ENCODE measurements around the gene CCZ1.
"Not testable (repeated sequence)": the region's sequence is repeated elsewhere in the genome, so short reads cannot be mapped to it uniquely, and the experiment has no call there.

Gene CCZ1

DNA sequence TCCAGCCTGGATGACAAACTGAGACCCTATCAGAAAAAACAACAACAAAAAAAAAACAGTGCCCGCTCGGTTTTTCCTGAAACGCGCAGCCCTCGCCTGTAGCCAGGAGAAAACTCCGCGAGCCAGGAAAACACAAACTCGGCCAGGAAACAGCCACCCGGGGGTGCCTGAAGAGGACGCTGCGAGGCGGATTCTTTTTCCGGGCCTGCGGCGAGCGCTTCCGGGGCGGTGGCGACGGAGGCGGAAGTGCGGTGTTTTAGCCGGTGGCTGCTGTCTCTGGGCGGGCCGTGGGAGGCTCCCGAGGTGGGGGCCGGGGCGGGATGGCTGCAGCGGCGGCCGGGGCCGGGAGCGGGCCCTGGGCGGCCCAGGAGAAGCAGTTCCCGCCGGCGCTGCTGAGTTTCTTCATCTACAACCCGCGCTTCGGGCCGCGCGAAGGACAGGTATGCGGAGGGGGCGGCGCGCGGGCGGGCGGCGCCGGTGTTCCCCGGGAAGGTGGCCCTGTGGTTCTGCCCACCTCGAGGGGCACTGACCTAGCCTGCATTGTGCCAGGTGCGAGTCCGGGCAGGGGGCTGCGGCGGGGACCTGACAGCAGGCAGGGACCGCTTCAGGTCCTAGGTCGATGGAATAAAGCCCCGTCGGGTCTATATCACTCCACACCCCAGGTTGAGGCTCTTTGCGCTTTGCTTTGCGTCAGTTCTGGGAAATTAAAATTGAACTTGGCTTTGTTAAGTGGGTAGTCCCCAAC lies at the start of gene CCZ1:
CCZ1 (plus strand) TSS at position 254 of the 745 bp plus-strand sequence; CDS start at position 321, 67 bp downstream.
- not testable (repeated sequence) for DNase-seq

DNA sequence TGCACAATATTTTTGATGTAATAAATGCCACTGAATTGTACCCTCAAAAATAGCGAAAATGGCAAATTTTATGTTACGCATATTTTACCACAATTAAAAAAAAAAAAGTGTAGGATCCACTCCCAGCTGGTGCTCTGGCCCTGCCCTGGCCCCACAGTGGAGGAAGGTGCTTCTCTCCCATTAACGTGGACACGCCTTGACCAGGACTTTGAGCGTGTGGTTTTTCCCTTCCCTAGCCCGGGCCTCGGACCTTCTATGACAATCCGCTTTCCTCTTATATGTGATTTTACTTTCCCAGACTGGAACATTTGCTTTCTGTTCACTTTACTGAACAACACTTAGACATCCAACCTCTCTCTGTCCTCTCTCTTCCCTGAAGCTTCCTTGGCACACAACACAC lies 47.6 kb upstream of the CCZ1 start:
- DNase-seq = no peak

DNA sequence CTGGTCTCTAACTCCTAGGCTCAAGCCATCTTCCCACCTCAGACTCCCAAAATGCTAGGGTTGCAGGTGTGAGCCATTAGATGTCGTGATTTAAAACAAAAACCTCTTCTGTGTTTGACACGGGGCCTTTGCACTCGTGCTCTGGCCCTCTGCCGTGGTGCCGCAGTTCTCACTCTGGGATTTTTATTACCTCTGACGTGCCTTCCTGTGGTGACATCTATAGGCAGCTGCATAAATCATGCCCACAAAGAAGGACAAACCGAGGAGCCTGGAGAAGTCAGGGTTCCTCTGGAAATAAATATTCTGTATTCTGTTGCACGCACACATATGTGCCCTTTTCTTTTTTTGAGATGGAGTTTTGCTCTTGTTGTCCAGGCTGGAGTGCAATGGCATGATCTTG lies 43.8 kb upstream of the CCZ1 start:
- no peak for DNase-seq

DNA sequence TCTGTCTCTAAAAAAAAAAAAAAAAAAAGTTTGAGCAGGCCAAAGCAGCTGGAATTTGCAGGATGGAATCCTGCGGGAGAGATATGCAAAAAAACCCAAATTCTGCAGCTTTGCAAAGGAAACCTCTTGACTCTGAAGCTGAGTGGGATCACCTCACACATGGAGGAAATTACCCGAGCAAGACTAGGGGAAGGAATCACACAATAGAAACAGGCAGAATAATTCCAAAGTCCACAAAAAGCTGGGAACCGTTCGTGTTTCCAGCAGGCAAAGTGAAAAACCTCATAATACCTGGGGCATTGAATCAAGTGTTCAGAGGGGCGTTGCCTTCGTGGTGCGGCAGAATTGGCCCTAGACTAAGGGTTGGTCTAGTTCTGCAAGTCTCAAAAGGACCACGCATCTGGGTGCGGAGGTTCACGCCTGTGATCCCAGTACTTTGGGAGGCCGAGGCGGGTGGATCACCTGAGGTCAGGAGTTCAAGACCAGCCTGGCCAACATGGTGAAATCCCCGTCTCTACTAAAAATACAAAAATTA lies 41.4 kb upstream of the CCZ1 start:
- DNase-seq = not testable (repeated sequence)

DNA sequence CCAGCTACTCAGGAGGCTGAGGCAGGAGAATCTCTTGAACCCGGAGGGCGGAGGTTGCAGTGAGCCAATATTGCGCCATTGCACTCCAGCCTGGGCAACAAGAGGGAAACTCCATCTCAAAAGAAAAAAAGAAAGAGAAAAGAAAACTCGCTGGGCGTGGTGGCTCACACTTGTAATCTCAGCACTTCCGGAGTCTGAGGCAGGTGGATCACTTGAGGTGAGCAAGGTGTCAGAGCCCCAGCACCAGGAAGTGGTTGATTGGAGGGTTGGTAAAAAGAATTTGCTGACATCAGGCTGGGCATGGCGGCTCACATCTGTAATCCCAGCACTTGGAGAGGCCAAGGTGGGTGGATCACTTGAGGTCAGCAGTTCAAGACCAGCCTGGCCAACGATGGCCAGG lies 40.0 kb upstream of the CCZ1 start:
- not testable (repeated sequence) for DNase-seq

DNA sequence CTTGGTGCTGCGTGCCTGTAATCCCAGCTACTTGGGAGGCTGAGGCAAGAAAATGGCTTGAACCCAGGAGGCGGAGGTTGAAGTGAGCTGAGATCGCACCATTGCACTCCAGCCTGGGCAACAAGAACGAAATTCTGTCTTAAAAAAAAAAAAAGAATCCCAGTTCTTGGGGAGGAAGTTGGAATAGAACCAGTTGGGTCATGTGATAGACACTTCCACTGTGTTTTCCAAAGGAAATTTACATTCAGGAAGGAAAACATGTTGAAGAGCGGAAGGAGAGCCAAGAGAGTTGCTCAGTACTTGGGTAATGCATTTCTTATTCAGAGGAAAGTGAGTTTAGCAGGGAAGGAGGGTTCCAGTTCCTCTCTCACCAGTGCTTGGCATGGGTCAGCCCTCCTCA lies 37.3 kb upstream of the CCZ1 start:
- not testable (repeated sequence) for DNase-seq

DNA sequence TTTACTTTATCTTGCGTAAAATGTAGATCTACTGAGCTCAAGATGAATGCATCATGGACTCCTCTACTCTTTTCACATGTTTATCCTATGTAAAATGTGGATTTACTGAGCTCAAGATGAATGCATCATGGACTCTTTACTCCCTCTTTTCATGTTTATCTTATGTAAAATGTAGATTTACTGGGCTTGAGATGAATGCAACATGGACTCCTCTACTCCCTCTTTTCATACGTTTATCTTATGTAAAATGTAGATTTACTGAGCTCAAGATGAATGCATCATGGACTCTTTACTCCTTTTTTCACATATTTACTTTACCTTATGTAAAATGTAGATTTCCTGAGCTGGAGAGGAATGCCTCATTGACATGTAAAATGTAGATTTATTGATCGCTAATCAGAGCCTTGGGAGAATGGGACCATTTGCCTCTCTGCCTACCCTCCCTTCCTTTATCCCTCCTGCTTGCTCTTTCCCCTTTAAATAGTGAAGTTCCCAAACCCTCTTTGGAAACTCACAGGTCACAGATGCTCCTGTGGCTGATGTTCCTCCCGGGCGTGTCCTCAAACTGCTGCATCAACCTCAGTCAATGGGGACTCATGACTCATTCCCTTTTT lies 35.7 kb upstream of the CCZ1 start:
- not testable (repeated sequence) for DNase-seq

DNA sequence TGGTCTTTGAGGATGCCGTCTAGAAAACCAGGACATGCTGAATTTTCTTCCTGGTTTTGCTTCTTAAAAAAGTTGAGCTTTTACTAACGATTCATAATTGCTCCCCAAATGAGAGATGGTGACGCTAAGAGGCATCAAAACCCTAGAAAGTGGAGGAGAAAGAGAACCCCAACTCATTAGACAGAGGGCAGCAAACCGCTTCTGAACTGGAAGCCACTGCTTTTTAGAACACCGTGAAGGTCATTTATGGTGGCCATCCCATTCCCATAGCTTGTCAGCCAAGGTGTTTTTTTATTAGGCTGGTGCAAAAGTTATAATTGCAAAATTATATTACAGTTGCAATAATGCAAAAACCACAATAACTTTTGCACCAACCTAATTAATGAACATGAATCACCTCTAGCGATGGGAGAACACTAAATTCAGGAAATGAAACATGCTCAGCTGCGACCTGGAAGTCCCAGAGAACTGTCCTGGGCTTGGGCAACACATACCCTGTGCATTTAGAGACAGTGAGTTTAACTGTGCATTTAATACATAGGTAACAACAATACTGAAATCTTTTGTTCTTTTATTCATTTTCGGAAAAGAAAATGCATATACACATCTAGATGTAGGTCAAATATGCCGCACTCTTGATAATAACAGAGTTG lies 33.1 kb upstream of the CCZ1 start:
- not testable (repeated sequence) for DNase-seq

DNA sequence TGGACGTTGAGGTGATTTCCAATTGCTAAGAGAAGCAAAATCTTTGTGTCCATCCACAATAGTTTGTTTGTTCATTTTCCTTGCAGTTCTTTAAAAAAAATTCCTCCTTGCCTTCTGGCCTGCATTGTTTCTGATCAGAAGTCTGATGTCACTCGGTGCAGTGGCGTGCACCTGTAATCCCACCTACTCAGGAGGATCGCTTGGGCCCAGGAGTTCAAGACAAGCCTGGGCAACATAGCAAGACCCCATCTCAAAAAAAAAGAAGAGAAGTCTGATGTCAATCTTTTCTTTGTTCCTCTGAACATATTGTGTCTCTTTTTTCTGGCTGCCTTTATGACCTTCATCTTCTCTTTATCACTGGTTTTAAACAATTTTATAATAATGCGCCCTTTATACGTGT lies 31.5 kb upstream of the CCZ1 start:
- DNase-seq = no peak

DNA sequence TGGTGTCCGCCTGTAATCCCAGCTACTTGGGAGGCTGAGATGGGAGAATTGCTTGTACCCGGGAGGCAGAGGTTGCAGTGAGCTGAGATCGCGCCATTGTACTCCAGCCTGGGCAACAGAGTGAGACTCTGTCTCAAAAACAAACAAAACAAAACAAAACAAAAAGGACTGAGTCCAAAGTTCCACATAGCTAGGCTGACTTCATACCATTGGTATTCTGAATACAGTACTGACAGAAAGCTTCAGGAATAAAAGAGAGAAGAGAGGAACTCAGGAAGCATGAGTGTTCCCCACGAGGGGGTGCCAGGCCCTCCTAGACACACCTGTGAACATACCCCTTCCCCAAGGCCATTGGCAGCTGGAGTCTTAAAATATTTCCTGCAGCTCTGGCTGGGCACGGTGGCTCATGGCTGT lies 29.6 kb upstream of the CCZ1 start:
- DNase-seq = not testable (repeated sequence)

DNA sequence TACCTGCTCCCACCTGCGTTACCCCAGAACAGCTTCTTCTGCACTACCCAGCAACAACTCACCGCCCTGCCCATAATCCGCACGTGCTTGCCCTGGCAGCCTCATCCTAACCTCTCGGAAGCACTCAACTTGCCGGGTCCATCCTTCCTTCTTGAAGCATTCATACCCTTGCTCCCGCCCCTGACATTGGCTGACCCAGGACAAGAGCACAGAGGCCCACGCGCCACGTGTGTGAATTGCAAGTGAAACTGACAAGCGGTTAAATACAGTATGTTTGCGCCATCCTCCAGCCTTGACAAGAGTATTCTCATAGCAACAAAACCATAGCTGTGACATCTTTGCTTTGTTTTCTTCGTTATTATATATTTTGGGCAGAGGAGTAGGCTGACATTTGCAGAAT lies 28.8 kb upstream of the CCZ1 start:
- DNase-seq = no peak

DNA sequence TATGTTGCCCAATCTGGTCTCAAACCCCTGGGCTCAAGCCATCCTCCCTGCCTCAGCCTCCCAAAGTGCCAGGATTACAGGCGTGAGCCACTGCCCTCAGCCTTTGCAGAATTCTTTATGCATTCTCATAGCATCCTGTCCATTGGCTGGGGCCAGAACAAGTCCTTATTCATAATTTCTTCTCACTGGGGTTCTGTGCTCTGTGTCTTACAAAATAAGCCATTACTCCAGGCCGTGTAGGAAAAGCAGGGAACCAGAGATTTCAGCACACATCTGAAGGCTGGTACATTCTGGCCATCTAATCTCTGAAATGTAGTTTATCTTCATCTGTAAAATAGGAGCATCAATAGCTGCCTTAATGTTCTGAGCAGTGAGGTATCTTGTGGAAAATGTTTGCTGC lies 28.2 kb upstream of the CCZ1 start:
- DNase-seq = no peak

DNA sequence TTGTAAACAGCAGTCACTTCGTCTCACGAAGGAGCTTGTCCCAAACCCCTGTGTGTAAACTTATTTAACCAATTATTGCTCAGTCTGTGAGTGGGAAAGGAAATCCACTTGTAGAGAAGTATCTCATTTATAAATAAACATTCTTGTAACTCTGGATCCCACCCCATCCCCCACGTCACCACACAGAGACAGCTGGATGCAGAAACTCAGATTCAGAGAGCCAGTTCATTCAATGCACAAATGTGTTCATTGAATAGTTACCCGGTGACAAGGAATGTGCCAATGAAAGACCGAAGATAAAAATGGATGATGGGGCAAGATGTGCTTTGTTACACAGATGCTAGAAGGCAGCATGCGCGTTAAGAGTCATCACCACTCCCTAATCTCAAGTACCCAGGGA lies 26.2 kb upstream of the CCZ1 start:
- DNase-seq = no peak

DNA sequence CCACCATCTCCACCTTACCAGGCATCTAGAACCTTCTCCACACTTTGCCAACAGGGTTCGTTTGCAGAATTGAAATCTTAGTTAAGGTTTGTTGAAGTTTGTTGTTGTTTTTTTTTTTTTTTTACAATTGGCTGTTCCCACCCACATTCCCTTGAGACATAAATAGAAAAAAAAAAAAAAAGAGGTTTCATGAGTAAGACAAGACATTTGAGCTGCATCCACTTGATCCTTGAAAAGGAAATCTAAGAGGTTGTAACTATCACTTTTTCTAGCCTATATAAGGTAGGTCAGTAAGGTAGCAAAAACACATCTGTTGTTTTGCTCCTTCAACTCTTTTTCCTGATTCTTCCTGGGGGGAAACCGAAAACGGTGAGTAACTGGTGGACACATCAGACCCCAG lies 18.9 kb upstream of the CCZ1 start:
- DNase-seq = not testable (repeated sequence)

DNA sequence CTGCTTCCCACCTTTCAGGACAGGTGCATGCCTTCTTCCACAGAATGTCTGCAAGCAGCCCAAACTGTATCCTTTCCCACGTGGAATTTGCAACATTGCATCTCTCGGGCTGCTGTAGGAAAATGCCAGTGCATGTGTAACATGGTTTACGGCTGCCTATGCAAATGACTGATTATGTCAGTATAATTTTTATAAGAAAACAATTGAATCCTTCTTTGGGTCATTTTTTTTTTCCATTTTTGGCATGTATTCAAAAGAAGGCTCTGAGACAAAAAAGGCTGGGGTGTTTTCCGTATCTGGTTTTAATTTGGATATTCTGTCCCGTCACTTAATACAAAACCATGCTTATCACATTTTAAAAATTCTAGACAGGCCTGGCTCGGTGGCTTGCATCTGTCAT lies 18.4 kb upstream of the CCZ1 start:
- DNase-seq = not testable (repeated sequence)

DNA sequence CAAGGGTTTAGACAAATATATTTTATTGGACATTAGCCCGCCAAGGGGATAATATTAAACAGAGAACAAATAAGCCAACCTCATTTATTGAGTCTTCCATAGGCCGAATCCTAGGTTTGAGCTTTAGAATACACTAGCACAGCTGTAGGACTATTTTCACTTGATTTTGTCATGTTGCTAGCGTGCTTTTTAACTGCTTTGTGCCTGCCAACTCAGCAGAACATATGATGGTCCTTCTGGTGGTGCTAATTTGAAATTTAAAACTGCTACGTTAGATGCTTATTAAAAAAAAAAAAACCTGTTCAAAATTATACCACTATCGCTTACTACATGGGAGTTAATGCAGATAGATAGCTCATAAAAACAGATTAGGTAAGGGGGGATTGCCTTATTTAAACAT lies 14.1 kb upstream of the CCZ1 start:
- DNase-seq = not testable (repeated sequence)

DNA sequence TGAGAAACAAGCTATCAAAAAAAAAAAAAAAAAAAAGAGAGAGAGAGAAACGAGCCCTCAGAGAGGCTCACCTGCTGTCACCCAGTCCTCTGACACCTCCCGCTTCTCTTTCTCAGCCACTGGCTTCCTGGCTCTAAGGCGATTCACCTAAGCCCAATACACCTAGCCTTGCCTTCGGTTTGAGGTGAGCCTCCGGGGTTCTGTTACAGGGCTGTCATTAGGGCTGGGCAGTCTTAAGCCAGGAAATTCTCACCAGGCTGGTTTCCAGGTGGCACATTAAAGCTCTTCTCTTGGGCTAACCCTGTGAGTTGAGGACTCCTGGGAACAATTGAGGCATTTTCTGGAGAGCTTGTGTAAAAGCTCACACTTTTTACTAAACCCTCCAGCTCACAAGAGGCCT lies 10.5 kb upstream of the CCZ1 start:
- not testable (repeated sequence) for DNase-seq

DNA sequence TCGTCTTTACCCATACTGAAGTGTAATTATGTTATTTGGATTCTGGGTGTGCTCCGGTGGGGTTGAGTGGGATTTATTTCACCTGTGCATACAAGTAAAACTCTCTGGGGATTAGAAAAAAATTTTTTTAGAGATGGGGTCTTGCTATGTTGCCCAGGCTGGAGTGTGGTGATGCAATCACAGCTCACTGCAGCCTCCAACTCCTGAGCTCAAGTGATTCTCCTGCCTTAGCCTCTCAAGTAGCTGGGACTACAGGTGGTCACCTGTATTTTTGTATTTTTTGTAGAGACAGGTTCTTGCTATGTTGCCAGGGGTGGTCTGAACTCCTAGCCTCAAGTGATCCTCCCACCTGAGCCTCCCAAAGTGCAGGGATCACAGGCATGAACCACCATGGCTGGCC lies 8.3 kb upstream of the CCZ1 start:
- DNase-seq = not testable (repeated sequence)

DNA sequence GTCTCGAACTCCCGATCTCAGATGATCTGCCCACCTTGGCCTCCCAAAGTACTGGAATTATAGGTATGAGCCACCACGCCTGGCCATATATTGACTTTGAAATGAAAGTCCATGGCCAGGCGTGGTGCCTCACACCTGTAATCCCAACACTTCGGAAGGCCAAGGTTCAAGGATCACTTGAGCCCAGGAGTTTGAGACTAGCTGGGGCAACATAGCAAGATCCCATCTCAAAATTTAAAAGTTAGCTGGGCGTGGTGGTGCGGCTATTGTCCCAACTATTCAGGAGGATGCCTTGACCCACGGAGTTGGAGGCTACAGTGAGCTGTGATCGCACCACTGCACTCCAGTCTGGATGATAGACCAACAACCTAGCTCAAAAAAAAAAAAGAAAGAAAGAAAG lies 6.0 kb upstream of the CCZ1 start:
- no peak for DNase-seq

DNA sequence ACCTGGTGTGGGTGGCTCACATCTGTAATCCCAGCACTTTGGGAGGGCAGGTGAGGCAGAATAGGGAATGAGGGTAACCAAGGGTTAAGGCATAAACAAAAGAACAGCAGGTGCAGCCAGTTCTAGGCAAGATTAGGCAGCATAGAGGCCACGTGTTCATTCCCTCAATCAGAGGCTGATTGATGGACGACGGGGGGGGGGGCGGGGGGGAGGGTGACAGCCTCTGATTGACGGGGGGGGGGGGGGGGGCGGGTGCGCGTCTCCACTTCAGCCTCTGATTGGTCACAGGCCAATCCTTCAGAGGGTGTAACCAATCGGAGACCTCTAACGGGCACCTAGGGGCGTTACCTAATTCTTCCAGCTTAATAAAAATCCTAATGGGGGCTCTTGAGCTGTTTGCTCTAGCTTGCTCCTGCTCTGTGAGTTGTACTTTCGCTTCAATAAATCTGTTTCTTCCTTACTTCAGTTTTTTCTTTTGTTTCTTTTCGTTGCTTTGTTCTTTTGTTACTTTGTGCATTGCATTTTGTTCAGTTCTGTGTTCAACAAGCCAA lies 1.1 kb upstream of the CCZ1 start:
- not testable (repeated sequence) for DNase-seq

DNA sequence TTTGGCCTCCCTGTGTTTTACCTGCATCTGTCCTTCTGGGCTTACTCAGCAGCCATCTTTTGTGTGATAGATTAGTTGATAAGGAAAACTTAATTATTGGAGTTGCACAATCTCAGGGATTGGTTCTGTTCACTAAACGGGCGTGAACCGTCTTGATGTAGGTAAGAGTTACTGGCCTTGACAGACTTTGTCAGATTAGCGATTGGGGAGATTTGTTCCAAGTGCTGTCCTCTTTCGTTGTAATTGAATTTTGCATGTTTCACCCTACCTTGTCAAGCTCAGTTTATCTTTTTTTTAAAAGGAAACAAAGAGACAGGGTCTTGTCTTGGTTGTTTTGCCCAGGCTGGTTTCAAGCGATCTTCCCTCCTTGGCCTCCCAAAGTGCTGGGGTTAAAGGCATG lies 4.5 kb downstream of the CCZ1 start:
- DNase-seq = not testable (repeated sequence)

DNA sequence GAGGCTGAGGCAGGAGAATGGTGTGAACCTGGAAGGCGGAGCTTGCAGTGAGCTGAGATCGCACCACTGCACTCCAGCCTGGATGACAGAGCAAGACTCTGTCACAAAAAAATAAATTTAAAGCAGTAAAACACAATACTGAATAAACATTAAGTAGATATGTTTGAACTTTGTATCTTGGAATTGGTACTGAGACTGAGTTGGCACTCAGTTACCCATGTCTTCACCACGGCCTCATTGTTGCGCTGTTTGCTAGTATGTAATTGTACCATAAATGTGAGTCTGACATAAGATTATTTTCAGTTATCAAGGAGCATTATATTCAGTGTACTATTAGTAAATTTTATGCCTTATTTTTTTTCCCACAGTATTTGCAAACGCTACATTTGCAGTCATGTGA lies 6.2 kb downstream of the CCZ1 start:
- not testable (repeated sequence) for DNase-seq

DNA sequence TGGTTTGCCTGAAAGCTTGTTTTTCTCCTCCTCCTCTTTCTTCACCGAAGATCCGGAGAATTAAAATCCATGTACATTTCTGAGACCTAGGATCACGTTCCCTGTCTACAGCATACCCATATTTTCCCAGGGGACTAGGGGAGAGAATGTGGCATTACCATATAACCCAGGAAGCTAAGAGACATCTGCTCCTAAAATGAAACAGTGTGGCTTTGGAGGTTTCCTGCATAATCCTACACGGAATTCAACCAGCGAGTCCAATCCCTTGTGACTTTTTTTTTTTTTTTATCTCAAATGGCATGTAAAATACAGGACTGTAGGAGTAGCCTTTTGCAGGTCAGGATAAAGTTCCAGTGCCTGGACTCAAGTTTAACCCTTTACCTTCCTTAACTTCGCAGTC lies 10.3 kb downstream of the CCZ1 start:
- DNase-seq = not testable (repeated sequence)

DNA sequence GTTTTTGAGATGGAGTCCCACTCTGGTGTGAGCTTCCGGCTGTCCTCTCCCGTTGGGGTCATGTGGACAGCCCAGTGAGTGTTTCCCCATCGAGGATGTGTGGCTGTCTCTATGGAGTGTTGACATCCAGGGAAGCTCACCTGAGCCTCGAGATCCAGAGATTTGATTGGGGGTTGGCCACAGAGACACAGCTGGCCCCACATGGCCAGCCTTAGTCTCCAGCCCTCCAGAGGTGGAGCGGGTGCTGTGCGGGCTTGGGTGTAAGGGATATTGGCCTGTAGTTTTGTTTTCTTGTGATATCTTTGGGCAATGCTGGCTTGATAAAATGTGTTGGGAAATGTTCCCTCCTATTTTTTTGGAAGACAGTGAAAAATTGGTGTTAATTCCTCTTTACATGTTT lies 18.0 kb downstream of the CCZ1 start:
- DNase-seq = not testable (repeated sequence)
